AG04449 (cell line): Measurements from ENCODE around the gene DNAH17.
A peak's percentile ranks its signal among the peaks of the same experiment; 100 is the strongest.

Experiments used
- CTCF ChIA-PET: fragments of 350-600 bp; formaldehyde crosslinking; extraction: SDS; loops from one replicate; lab custom pipeline; 2021; ENCODE audit warnings: antibody characterized with exemption; lab: Yijun Ruan, JAX
- POLR2A ChIA-PET: fragments of 400-600, 350-600 bp; formaldehyde crosslinking; extraction: SDS; loops from one replicate; lab custom pipeline; 2020; ENCODE audit warnings: antibody characterized with exemption, inconsistent platforms; lab: Yijun Ruan, JAX
- DNase-seq: peaks from one replicate; pipeline ENCODE4 v3.0.0-alpha.2; 2010; ENCODE audit warnings: low read depth, low spot score
- H3K4me3 ChIP-seq: 2 replicates; pipeline ENCODE4 v1.5.1; 2011; ENCODE audit warnings: low read depth, mild to moderate bottlenecking, control low read depth, low read length
- CTCF ChIP-seq: IDR thresholded peaks from one replicate; pipeline ENCODE4 v1.5.1; 2011; ENCODE audit warnings: mild to moderate bottlenecking, moderate library complexity, low read length, control low read depth, inconsistent platforms; ENCODE audit not compliant: insufficient read depth; ENCODE audit errors: missing control alignments

The DNAH17 gene

GRCh38 chr17:78558989-78559388, 18.2 kb downstream of the DNAH17 start:
- ChIA-PET CTCF (interaction anchor here (2.1 kb wide), 1 partner anchor 151 kb away, joined by 6 read pairs; no protein-coding TSS in a partner anchor), POLR2A (interaction anchor here (0.6 kb wide), 1 partner anchor 165 kb away, joined by 3 read pairs; no protein-coding TSS in a partner anchor)
- TF ChIP-seq CTCF = no peak

DNA sequence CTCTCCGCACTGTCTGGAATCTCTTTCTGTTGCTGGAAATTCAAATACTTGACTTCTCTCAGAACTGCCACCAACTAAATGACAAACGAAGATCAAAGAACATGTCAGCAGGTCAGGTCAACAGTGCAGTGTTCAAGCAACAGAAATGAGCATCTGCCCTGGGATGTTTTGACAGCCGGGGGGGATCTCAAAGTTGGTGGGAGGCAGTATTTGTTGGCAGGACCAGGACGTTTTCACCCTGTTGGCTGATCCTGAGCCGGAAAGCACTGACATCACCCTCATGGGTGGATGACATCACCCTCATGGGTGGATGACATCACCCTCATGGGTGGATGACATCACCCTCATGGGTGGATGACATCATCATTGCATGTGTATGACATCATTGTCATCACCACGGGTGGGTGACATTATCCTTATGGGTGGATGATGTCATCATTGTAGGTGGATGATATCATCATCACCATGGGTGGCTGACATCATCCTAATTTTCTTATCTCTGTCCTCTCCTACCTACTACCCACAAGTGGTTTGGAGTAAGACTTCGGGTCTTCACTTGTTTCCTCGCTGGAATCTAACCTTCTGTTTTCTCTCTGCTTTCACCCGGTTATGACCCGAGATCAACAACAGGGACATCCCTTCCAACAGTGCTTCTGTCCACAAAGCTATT, 18.9 kb downstream of the DNAH17 start:
- no peak for TF ChIP-seq CTCF
- ChIA-PET CTCF (interaction anchor here (1.0 to 2.1 kb wide), 2 partner anchors 151 to 219 kb away, joined by 3 to 6 read pairs; no protein-coding TSS in a partner anchor), POLR2A (interaction anchor here (0.6 to 1.0 kb wide), 2 partner anchors 34 to 166 kb away, joined by 3 read pairs; no protein-coding TSS in a partner anchor)
- no peak overlapping the region for H3K4me3 ChIP-seq
- DNase-seq = no peak

More at GRCh38 chr17:78558989-78559388, 18.2 kb downstream of the DNAH17 start:
- no peak for DNase-seq
- H3K4me3 ChIP-seq = no peak overlapping the region

GRCh38 chr17:78557598-78558039, 19.6 kb downstream of the DNAH17 start:
- ChIA-PET CTCF (interaction anchor here (1.0 to 2.1 kb wide), 2 partner anchors 152 to 219 kb away, joined by 3 to 6 read pairs; no protein-coding TSS in a partner anchor), POLR2A (interaction anchor here (1.0 kb wide), 1 partner anchor 35 kb away, joined by 3 read pairs; no protein-coding TSS in a partner anchor)
- no peak for TF ChIP-seq CTCF
- peak; percentile 17 for DNase-seq
- no peak overlapping the region for H3K4me3 ChIP-seq

DNA sequence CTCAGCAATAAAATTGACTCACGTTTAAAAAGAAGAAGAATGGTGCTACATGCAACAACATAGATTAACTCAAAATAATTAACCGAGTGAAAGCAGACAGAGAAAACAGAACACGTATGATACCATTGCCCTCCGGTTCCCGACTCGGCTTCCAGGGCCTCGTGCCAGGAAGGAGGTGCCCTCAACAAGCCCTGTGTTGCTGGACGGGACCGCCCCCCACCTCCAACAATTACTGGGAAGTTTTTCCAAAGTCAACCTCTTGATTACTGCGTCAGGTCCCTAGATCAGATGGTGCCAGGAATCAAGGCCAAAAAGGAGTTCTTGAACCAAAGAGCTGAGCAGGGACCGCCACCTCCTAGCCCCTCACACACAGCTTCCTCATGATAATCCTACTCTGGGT, 20.4 kb downstream of the DNAH17 start:
- H3K4me3 ChIP-seq = no peak overlapping the region
- ChIA-PET POLR2A (no interaction called here), CTCF (interaction anchor here (2.1 kb wide), 1 partner anchor 153 kb away, joined by 6 read pairs; no protein-coding TSS in a partner anchor)
- TF ChIP-seq CTCF = no peak
- no peak for DNase-seq

DNA sequence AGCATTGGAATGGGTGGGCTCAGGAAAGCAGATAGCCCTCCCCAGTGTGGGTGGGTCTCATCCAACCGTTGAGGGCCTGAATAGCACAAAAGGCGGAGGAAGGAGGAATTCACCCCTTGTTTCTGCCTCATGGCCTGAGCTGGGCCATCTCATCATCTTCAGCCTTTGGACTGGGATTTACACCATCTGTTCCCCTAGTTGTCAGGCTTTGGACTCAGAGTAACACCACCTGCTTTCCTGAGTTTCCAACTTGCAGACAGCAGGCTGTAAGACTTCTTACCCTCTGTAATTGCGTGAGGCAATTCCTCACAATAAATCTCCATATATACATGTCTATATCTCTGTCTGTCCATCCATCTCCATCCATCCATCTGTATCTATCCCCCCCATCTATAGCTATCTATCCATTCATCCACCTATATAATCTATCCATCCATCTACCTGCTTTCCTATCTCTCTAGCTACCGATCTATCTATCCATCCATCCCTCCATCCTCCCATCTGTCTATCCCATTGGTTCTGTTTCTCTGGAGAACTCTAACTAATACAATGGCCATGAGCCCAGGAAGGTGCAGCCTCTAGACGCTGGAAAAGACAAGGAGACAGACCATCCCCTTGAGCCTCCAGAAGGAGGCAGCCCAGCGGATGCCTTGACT, 21.3 kb downstream of the DNAH17 start:
- H3K4me3 ChIP-seq = no peak overlapping the region
- DNase-seq = no peak
- POLR2A ChIA-PET = no interaction called here
- TF ChIP-seq CTCF = no peak
- CTCF ChIA-PET = no interaction called here

GRCh38 chr17:78550464-78550863, 26.7 kb downstream of the DNAH17 start:
- TF ChIP-seq CTCF = no peak
- H3K4me3 ChIP-seq = no peak overlapping the region
- no peak for DNase-seq
- ChIA-PET POLR2A (no interaction called here), CTCF (no interaction called here)
